Activated naive CD4-positive, alpha-beta T cell treated with anti-CD3 and anti-CD28 coated beads for 36 hours (primary cell): ENCODE results near the gene SHF. TPM values are rescaled to one million over a fixed set of nuclear protein-coding genes. Genes with fewer than 3 reads are reported as not detected.

Source experiments
- CTCF ChIA-PET: fragments of 350-600 bp; sonication (Branson Sonifier 250); formaldehyde crosslinking; loops from one replicate; lab custom pipeline; 2021; ENCODE audit warnings: antibody characterized with exemption; lab: Charles Lee
- DNase-seq: peaks from one replicate; pipeline ENCODE4 v3.0.0-alpha.2; 2020
- H3K27ac Mint-ChIP-seq: one replicate; pipeline ENCODE4 v1.8.0; 2021; ENCODE audit warnings: mild to moderate bottlenecking, mixed read lengths
- H3K27me3 Mint-ChIP-seq: one replicate; pipeline ENCODE4 v1.8.0; 2021; ENCODE audit warnings: low read depth, mixed read lengths
- H3K36me3 Mint-ChIP-seq: one replicate; pipeline ENCODE4 v1.8.0; 2021; ENCODE audit warnings: low read depth, mixed read lengths
- H3K4me1 Mint-ChIP-seq: one replicate; pipeline ENCODE4 v1.8.0; 2021; ENCODE audit warnings: low read depth, mixed read lengths
- H3K4me3 Mint-ChIP-seq: one replicate; pipeline ENCODE4 v1.8.0; 2021; ENCODE audit warnings: mild to moderate bottlenecking, moderate library complexity, mixed read lengths
- H3K9me3 Mint-ChIP-seq: one replicate; pipeline ENCODE4 v1.8.0; 2021; ENCODE audit warnings: mixed read lengths
- intact Hi-C: fragments of 100-400 bp; cut with micrococcal nuclease; formaldehyde crosslinking; loops from one replicate; pipeline ENCODE4 v1.15.1; 2023
- total RNA-seq, 2 experiments: library from RNA; stranded (reverse); gene quantifications; one replicate each; pipeline ENCODE4 v1.2.3, GENCODE V29; 2021

The SHF gene
- total RNA-seq, 2 experiments from 2014 or later = 2.3 to 3.3 TPM

DNA sequence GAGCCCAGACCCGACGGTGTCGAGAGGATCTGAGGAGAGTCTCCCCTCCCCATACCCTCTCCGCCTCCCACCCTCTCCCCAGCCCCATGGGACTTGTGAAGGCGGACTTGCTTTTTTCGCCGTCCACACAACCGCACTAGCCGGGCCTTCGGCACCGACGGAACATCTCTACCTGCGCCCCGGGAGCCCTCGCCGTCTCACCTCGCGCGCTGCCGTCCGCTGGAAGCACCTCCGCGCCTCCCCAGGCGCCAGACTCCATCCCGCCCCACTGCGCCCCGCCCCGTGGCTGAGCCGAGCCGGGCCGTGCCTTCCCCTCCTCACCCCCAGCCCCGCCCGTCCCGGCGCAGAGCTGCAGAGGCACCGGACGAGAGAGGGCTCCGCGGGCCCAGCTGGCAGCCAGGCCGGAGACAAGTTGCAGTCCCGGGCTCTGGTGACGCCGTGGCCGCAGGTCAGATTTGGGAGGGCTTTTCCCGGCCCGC is 58.1 kb downstream of the SHF start, which contains the start of the genes DUOX1 and DUOXA1:
Gene DUOX1, plus strand, starts transcription at position 344 of the 479 bp plus-strand sequence. CDS start 1,973 bp downstream, outside the sequence.
Gene DUOXA1, minus strand, starts transcription at position 229 of the 479 bp plus-strand sequence. CDS start 6,865 bp downstream, outside the sequence.
- Mint-ChIP-seq H3K36me3 (no peaks in the 10 kb centered on the region), H3K27me3 (peaks cover 52% of the 10 kb centered on the region), H3K9me3 (no peaks in the 10 kb centered on the region), H3K4me1 (peaks cover 5% of the 10 kb centered on the region), H3K27ac (no peak within 1 kb of the TSS), H3K4me3 (no peak within 1 kb of the TSS)
- intact Hi-C loops = no loop called here
- CTCF ChIA-PET = interaction anchor here (4.7 kb wide), 1 partner anchor 12 kb away, joined by 29 read pairs; no protein-coding TSS in a partner anchor
- DNase-seq = peak; percentile 48

DNA sequence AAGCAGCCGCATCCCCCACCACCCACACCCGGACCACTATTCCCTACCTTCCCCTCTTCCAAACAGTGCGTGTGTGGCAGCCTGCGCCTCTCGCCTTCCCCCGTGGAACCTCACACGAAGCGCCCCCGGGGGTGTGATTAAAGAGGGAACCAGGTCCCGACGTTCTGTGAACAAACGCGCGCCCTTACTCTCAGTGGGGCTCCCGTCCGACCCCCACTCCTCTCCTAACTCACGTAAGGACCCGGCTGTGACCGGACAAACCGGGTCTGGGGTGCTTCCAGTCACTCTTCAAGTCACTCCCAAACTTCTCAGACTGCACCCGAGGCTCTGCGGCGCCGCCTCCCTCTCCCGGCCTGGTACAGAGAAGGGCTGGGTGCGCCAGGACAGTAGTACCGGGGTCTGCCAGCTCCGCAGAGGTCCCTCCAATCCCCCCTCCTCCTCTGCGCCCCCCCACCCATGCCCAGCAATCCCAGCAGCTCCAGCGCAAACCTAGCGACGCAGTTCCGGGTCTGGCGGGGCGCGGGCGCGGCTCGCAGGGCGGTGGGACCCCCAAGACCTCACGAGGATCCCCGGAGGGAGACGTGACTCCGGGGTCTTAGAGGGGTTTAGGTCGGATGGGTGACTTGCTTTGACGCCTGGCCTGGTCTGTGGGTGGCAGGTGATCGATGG is 58.7 kb downstream of the SHF start:
- intact Hi-C loops = no loop called here
- H3K4me3 Mint-ChIP-seq = no peak overlapping the region
- CTCF ChIA-PET = interaction anchor here (4.7 kb wide), 1 partner anchor 11 kb away, joined by 29 read pairs; no protein-coding TSS in a partner anchor

DNA sequence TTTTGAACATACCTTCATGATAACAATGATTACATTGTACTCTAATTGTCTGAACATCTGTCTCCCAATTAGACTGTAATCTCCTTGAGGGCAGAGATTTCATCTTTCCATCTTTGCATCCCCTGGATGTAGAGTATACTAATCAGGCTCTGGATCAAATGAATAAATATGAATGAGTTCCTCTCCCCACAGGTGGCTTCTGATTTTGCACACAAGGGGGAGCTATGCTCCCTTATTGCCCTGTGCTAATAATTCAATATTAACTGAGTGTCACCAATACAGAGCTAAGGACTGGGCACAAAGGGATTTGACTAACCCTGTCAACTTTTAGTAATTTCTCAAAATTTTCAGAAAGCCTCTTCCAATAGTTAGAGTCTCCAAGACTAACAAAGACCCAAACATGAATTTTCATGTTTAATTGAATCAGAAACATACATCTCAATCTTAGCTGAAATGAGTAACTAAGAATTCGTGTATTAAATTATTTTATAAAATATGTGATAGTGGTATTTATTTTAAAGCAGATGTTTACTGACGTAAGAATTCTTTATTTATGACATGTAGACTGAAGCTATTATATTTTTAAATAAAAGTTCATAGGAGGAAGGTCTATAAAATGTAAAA is 61.1 kb downstream of the SHF start:
- H3K27me3 Mint-ChIP-seq = peaks cover 47% of the 10 kb centered on the region
- H3K4me3 Mint-ChIP-seq = no peak overlapping the region
- CTCF ChIA-PET = interaction anchor here (0.6 to 2.3 kb wide), 14 partner anchors 9 to 273 kb away, joined by 3 to 32 read pairs (median 4); partner anchors contain the start of gene DUOX2
- DNase-seq = peak; percentile 62
- no peak overlapping the region for H3K27ac Mint-ChIP-seq
- intact Hi-C loops = loop anchor here (1.0 to 2.0 kb wide), 4 partner anchors 40 to 332 kb away; no protein-coding TSS in a partner anchor
- no peaks in the 10 kb centered on the region for H3K9me3 Mint-ChIP-seq
- peaks cover 4% of the 10 kb centered on the region for H3K4me1 Mint-ChIP-seq
- no peaks in the 10 kb centered on the region for H3K36me3 Mint-ChIP-seq

More for the DNA sequence above, 58.7 kb downstream of the SHF start:
- no peak for DNase-seq
- Mint-ChIP-seq H3K9me3 (no peaks in the 10 kb centered on the region), H3K36me3 (no peaks in the 10 kb centered on the region), H3K27me3 (peaks cover 47% of the 10 kb centered on the region), H3K27ac (no peak overlapping the region), H3K4me1 (peaks cover 4% of the 10 kb centered on the region)

DNA sequence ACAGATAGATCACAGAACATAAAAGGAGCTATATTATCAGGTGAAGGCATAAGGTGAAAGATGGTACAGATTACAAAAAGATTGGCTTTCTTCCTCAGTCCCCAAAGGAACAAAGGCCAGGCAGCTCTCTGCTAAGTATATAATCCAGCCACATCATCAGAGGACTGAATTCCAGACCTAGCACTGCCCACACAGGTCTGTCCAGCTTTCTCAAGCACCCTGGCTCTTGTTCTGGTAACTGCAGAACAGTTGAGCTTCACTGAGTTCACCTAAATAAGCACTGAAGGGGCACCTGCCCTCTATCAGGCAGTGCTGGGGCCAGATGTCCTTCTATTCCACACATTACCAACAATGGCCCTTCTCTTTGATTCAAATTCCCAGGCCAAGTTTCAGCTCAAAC is 64.4 kb downstream of the SHF start:
- intact Hi-C loops = no loop called here
- no peak overlapping the region for H3K4me3 Mint-ChIP-seq
- peaks cover 41% of the 10 kb centered on the region for H3K27me3 Mint-ChIP-seq
- CTCF ChIA-PET = interaction anchor here (0.6 to 1.6 kb wide), 3 partner anchors 14 to 150 kb away, joined by 3 to 4 read pairs (median 3); no protein-coding TSS in a partner anchor
- no peak overlapping the region for H3K27ac Mint-ChIP-seq
- no peaks in the 10 kb centered on the region for H3K9me3 Mint-ChIP-seq
- H3K36me3 Mint-ChIP-seq = no peaks in the 10 kb centered on the region
- no peak for DNase-seq
- no peaks in the 10 kb centered on the region for H3K4me1 Mint-ChIP-seq

DNA sequence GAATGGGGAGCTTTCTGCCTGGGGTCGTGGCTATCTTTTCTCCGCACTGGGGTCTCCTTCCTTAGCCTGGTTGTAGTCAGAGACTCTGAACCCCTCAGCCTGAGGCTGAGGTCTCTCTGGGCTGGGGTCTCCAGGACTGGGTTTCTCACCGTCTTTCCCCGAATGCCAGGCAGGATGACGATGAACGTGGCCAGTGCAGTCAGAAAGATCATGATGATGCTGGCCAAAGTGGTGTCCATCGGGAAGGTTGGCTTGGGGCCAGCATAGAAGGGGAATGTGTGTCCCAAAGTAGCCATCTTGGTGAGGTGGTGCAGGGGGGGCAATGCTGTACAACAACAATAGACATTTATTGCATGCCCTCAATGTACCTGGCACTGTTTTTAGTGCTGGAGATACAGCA is 65.0 kb downstream of the SHF start:
- CTCF ChIA-PET = interaction anchor here (1.6 kb wide), 1 partner anchor 13 kb away, joined by 4 read pairs; no protein-coding TSS in a partner anchor
- no peaks in the 10 kb centered on the region for H3K9me3 Mint-ChIP-seq
- H3K4me1 Mint-ChIP-seq = peaks cover 3% of the 10 kb centered on the region
- intact Hi-C loops = no loop called here
- H3K27ac Mint-ChIP-seq = no peak overlapping the region
- no peak for DNase-seq
- no peak overlapping the region for H3K4me3 Mint-ChIP-seq
- peaks cover 41% of the 10 kb centered on the region for H3K27me3 Mint-ChIP-seq
- no peaks in the 10 kb centered on the region for H3K36me3 Mint-ChIP-seq

DNA sequence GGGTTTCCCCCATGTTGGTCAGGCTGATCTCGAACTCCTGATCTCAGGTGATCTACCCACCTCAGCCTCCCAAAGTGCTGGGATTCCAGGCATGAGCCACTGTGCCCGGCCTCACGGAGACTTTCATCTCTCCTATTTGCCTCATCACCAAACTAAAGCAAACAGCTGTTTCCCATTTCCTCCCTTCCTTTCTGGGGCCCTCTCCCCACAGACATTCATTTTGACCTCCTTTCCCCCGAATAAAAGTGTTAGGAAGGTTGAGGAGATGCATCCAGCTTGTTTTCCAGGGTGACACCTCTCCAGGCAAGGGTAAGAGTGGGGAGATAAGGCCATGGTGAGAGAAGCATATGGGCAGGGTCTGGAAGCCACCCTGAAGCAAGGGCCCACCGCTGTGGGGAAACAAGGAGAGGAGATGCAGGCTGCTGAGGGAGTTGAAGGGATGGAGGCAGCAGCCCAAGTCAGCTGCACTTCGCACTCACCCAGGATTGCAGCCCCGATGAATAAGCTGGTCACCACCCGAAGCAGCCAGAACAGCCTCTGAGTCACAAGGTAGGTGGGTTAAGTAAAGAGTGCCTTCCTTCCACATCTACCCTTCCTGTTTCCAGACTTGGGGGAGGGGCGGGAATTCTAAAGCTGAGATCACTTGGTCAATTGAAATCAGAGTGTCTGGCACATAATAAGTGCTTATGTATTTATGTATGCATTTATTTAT is 65.9 kb downstream of the SHF start:
- Mint-ChIP-seq H3K36me3 (no peaks in the 10 kb centered on the region), H3K27me3 (peaks cover 46% of the 10 kb centered on the region), H3K4me3 (no peak overlapping the region), H3K4me1 (peaks cover 12% of the 10 kb centered on the region), H3K9me3 (no peaks in the 10 kb centered on the region), H3K27ac (no peak overlapping the region)
- intact Hi-C loops = no loop called here
- DNase-seq = no peak
- CTCF ChIA-PET = interaction anchor here (0.6 to 1.1 kb wide), 4 partner anchors 36 to 587 kb away, joined by 3 read pairs; no protein-coding TSS in a partner anchor

DNA sequence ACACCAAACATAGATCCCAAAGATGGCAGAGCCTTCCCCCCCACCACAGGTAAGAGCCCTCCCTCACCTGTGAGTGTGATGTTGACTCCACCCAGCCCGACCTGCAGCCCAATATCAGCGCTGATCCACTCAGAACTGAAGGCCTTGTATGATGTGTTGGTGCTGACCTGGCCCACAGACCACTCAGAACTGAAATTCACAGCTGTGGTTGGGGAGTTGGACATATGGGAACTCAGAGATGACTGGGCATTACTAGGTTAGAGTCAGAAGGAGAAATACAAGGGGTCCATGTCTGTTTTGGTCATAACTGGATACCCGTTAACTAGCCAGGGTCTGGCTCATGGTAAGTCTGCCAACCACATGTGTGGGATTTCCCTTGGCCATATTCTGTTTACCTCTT is 66.7 kb downstream of the SHF start:
- Mint-ChIP-seq H3K9me3 (no peaks in the 10 kb centered on the region), H3K27ac (no peak overlapping the region), H3K36me3 (no peaks in the 10 kb centered on the region), H3K27me3 (peaks cover 47% of the 10 kb centered on the region), H3K4me1 (peaks cover 16% of the 10 kb centered on the region), H3K4me3 (no peak overlapping the region)
- intact Hi-C loops = no loop called here
- DNase-seq = no peak
- CTCF ChIA-PET = interaction anchor here (0.6 to 1.2 kb wide), 7 partner anchors 23 to 588 kb away, joined by 3 to 5 read pairs (median 3); no protein-coding TSS in a partner anchor

DNA sequence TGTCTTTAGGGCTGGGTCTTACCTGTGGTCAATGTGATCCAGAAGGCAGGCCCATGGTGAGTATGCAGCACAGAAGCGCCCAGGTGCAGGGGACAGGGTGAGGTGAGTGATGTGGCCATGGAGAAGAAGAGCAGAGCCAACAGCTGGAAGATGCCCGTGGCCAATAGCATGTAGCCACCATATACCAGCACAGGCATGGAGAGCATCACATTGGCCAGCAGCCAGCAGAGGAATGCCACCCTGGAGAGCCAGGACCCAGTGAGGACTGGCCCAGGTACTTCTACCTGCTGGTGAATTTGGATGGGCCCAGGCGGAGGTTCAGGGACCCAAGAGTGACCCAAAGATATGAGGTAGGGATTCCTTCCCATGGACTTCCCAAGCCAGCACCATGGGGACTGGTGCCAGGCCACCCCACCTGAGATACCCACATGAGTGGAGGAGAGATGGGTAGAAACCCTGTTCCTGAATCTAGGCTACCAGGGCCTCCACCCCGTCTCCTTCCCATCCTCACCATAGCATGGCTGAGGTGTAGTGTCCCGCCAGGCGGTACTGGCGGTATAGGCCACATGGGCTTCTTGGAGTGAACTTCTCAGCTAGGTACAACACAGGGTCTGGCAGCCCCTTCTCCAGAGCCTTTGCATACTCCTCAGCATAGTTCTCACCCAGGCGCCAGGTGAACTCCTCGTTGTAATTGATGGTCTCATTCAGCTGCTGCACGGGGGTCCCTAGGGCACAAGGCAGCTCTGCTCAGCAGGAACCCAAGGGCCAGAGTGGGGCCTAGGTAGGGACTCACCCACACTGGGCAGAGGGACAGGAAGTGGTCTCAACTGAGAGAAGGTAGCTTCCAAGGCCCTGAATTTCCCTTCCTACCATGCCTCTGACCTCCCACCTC is 67.4 kb downstream of the SHF start:
- H3K36me3 Mint-ChIP-seq = no peaks in the 10 kb centered on the region
- no peak for DNase-seq
- H3K4me1 Mint-ChIP-seq = peaks cover 16% of the 10 kb centered on the region
- peaks cover 48% of the 10 kb centered on the region for H3K27me3 Mint-ChIP-seq
- no peak overlapping the region for H3K4me3 Mint-ChIP-seq
- CTCF ChIA-PET = interaction anchor here (0.6 to 1.2 kb wide), 3 partner anchors 22 to 256 kb away, joined by 3 to 5 read pairs (median 3); no protein-coding TSS in a partner anchor
- H3K27ac Mint-ChIP-seq = no peak overlapping the region
- H3K9me3 Mint-ChIP-seq = no peaks in the 10 kb centered on the region
- intact Hi-C loops = no loop called here

DNA sequence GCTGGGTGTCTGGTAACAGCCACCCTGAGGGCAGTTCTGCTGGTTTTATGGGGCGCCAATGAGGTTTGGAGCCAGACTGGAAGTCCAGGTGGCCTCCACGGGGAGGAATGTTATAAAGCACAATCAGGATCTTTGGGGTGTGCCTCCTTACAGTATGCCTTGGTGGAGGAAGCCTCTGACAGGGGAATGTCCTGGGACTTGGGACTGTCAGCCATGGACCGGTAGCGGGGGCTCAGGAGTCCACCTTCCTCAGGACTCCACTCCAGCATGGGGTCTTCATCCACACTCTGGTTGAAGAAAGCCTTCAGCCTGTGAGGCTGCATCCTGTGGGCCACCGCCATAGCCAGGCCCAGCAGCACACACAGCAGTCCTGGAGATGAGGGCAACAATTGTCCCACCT is 68.8 kb downstream of the SHF start:
- Mint-ChIP-seq H3K27ac (no peak overlapping the region), H3K27me3 (peaks cover 56% of the 10 kb centered on the region), H3K4me3 (no peak overlapping the region), H3K9me3 (no peaks in the 10 kb centered on the region), H3K4me1 (peaks cover 23% of the 10 kb centered on the region), H3K36me3 (no peaks in the 10 kb centered on the region)
- intact Hi-C loops = loop anchor here (2.0 to 5.0 kb wide), 4 partner anchors 82 to 266 kb away; partner anchors contain the start of gene SORD
- DNase-seq = no peak
- CTCF ChIA-PET = interaction anchor here (0.8 to 1.7 kb wide), 24 partner anchors 8 to 297 kb away, joined by 3 to 32 read pairs (median 6); partner anchors contain the start of genes DUOX1 and DUOXA1

DNA sequence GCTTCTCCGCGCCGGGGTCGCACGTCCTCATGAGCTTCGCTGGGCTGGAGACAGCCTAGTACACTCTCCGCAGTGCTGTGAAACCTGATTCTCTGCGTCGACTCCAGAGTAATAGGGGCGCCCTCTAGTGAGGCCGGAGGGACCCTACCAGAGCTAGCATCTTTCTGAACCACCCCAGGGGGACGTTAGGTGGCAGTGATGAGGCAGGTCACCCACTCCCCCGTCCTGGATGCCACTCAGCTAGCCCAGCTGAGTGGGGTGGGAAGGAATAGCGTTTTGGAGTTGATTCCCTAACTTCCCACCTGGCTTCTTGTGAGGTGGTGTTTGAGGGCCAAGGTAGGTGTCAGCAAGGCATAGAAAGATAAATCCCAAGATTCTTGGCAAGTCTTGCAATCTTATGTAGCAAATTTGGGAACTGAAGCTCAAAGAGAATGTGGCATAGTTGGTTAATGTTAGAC is 69.6 kb downstream of the SHF start:
- intact Hi-C loops = loop anchor here (2.0 to 5.0 kb wide), 4 partner anchors 83 to 265 kb away; partner anchors contain the start of gene SORD
- Mint-ChIP-seq H3K27ac (no peak overlapping the region), H3K36me3 (no peaks in the 10 kb centered on the region), H3K4me3 (peak overlapping the region; percentile 50), H3K4me1 (peaks cover 32% of the 10 kb centered on the region), H3K27me3 (peaks cover 60% of the 10 kb centered on the region), H3K9me3 (no peaks in the 10 kb centered on the region)
- DNase-seq = peak; percentile 93
- CTCF ChIA-PET = interaction anchor here (0.6 to 1.7 kb wide), 51 partner anchors 8 to 298 kb away, joined by 3 to 32 read pairs (median 4); partner anchors contain the start of genes DUOX1 and DUOXA1
